ENCODE data around the gene HOXC5. TPM values are rescaled to one million over a fixed set of nuclear protein-coding genes. Genes with fewer than 3 reads are reported as not detected.
"Not testable (repeated sequence)": the region's sequence is repeated elsewhere in the genome, so short reads cannot be mapped to it uniquely, and the experiment has no call there.

Gene HOXC5
- total and polyA plus RNA-seq, 5 experiments from 2014 or later, result not detected

GRCh38 chr12:54040148-54040494 is 7.3 kb downstream of the HOXC5 start:
- peak overlapping the region in 1 of 10 donors; percentile 54 for H3K4me3 Mint-ChIP-seq
- H3K9me3 Mint-ChIP-seq, result no peaks in the 10 kb centered on the region
- H3K27ac Mint-ChIP-seq, result peak overlapping the region in 1 of 10 donors; percentile 9
- POLR2A ChIA-PET, result no interaction called here
- no peak for DNase-seq
- peaks cover 40 to 100% (median 77%) of the 10 kb centered on the region in 5 donors for H3K27me3 Mint-ChIP-seq
- no peak for ATAC-seq
- peaks cover 5 to 14% (median 9%) of the 10 kb centered on the region in 4 donors for H3K4me1 Mint-ChIP-seq
- H3K36me3 Mint-ChIP-seq, result no peaks in the 10 kb centered on the region

- no peaks in the 10 kb centered on the region for H3K36me3 Mint-ChIP-seq
- POLR2A ChIA-PET, result no interaction called here
- ATAC-seq (no peak), DNase-seq (no peak)
- H3K4me1 Mint-ChIP-seq, result peaks cover 5 to 13% (median 9%) of the 10 kb centered on the region in 4 donors
- no peaks in the 10 kb centered on the region for H3K9me3 Mint-ChIP-seq
- peaks cover 43 to 100% (median 77%) of the 10 kb centered on the region in 5 donors for H3K27me3 Mint-ChIP-seq
- H3K27ac Mint-ChIP-seq, result no peak overlapping the region
- no peak overlapping the region for H3K4me3 Mint-ChIP-seq
These were observed 7.8 kb downstream of the HOXC5 start for GRCh38 chr12:54040648-54041047.

GRCh38 chr12:54041097-54041690 is 8.3 kb downstream of the HOXC5 start:
- Mint-ChIP-seq H3K27me3 (peaks cover 41 to 100% (median 77%) of the 10 kb centered on the region in 5 donors), H3K9me3 (no peaks in the 10 kb centered on the region), H3K4me3 (no peak overlapping the region), H3K36me3 (no peaks in the 10 kb centered on the region), H3K4me1 (peaks cover 5 to 14% (median 10%) of the 10 kb centered on the region in 4 donors), H3K27ac (no peak overlapping the region)
- ATAC-seq (no peak), DNase-seq (no peak)
- POLR2A ChIA-PET, result no interaction called here

GRCh38 chr12:54042033-54042432 is 9.2 kb downstream of the HOXC5 start:
- Mint-ChIP-seq H3K27me3 (peaks cover 46 to 100% (median 85%) of the 10 kb centered on the region in 5 donors), H3K4me1 (peaks cover 8 to 22% (median 13%) of the 10 kb centered on the region in 4 donors)
- not testable (repeated sequence) for H3K36me3 Mint-ChIP-seq, H3K27ac Mint-ChIP-seq, DNase-seq, H3K9me3 Mint-ChIP-seq, H3K4me3 Mint-ChIP-seq, ATAC-seq
- POLR2A ChIA-PET, result interaction anchor here (0.6 kb wide), 1 partner anchor 172 kb away, joined by 3 read pairs; no protein-coding TSS in a partner anchor

- peaks cover 0 to 5% (median 0%) of the 10 kb centered on the region in 3 donors for H3K36me3 Mint-ChIP-seq
- POLR2A ChIA-PET, result no interaction called here
These were observed 10.4 kb downstream of the HOXC5 start for GRCh38 chr12:54042970-54043853.

GRCh38 chr12:54044425-54045103 is 11.7 kb downstream of the HOXC5 start:
- Mint-ChIP-seq H3K36me3 (peaks cover 0 to 5% (median 4%) of the 10 kb centered on the region in 3 donors), H3K27me3 (peaks cover 58 to 100% (median 87%) of the 10 kb centered on the region in 5 donors), H3K27ac (peak overlapping the region in 1 of 10 donors; percentile 53), H3K4me3 (peak overlapping the region in 1 of 10 donors; percentile 22), H3K4me1 (peaks cover 12 to 31% (median 20%) of the 10 kb centered on the region in 4 donors), H3K9me3 (no peaks in the 10 kb centered on the region)
- POLR2A ChIA-PET, result no interaction called here
- ATAC-seq (peak in 1 of 2 donors; percentile 54), DNase-seq (no peak)

More at GRCh38 chr12:54042970-54043853, 10.4 kb downstream of the HOXC5 start:
- ATAC-seq (no peak), DNase-seq (no peak)
- Mint-ChIP-seq H3K4me1 (peaks cover 12 to 31% (median 20%) of the 10 kb centered on the region in 4 donors), H3K27me3 (peaks cover 49 to 100% (median 86%) of the 10 kb centered on the region in 5 donors), H3K27ac (no peak overlapping the region), H3K4me3 (peak overlapping the region in 1 of 10 donors; percentile 9), H3K9me3 (no peaks in the 10 kb centered on the region)

- DNase-seq (no peak), ATAC-seq (no peak)
- Mint-ChIP-seq H3K27me3 (peaks cover 61 to 100% (median 88%) of the 10 kb centered on the region in 5 donors), H3K4me1 (peaks cover 16 to 39% (median 27%) of the 10 kb centered on the region in 4 donors), H3K27ac (peak overlapping the region in 1 of 10 donors; percentile 18), H3K9me3 (no peaks in the 10 kb centered on the region), H3K4me3 (peak overlapping the region in 1 of 10 donors; percentile 40), H3K36me3 (peaks cover 0 to 5% (median 4%) of the 10 kb centered on the region in 3 donors)
- POLR2A ChIA-PET, result interaction anchor here (0.6 kb wide), 1 partner anchor 9 kb away, joined by 4 read pairs; no protein-coding TSS in a partner anchor
These were observed 12.6 kb downstream of the HOXC5 start for GRCh38 chr12:54045401-54045800.

GRCh38 chr12:54045868-54046521 is 13.1 kb downstream of the HOXC5 start:
- H3K9me3 Mint-ChIP-seq, result no peaks in the 10 kb centered on the region
- peaks cover 14 to 44% (median 29%) of the 10 kb centered on the region in 4 donors for H3K4me1 Mint-ChIP-seq
- peak overlapping the region in 2 of 10 donors; percentile 40 to 59 for H3K4me3 Mint-ChIP-seq
- peaks cover 0 to 5% (median 4%) of the 10 kb centered on the region in 3 donors for H3K36me3 Mint-ChIP-seq
- no peak overlapping the region for H3K27ac Mint-ChIP-seq
- POLR2A ChIA-PET, result interaction anchor here (0.6 kb wide), 1 partner anchor 9 kb away, joined by 4 read pairs; no protein-coding TSS in a partner anchor
- ATAC-seq, result no peak
- peaks cover 61 to 100% (median 90%) of the 10 kb centered on the region in 5 donors for H3K27me3 Mint-ChIP-seq
- no peak for DNase-seq

- POLR2A ChIA-PET, result interaction anchor here (0.6 kb wide), 1 partner anchor 468 kb away, joined by 6 read pairs; no protein-coding TSS in a partner anchor
- Mint-ChIP-seq H3K36me3 (peaks cover 0 to 5% (median 4%) of the 10 kb centered on the region in 3 donors), H3K4me1 (peaks cover 15 to 52% (median 34%) of the 10 kb centered on the region in 4 donors), H3K27ac (peak overlapping the region in 1 of 10 donors; percentile 77), H3K4me3 (peak overlapping the region; percentile 29 to 78 (median 62)), H3K27me3 (peaks cover 62 to 100% (median 90%) of the 10 kb centered on the region in 5 donors), H3K9me3 (no peaks in the 10 kb centered on the region)
- ATAC-seq (peak; percentile 29 to 39), DNase-seq (no peak)
These were observed 13.9 kb downstream of the HOXC5 start for GRCh38 chr12:54046809-54047159.

GRCh38 chr12:54047160-54047963 is 14.5 kb downstream of the HOXC5 start:
- Mint-ChIP-seq H3K36me3 (peaks cover 0 to 5% (median 4%) of the 10 kb centered on the region in 3 donors), H3K9me3 (no peaks in the 10 kb centered on the region), H3K4me3 (peak overlapping the region; percentile 29 to 78 (median 62)), H3K27me3 (peaks cover 62 to 100% (median 87%) of the 10 kb centered on the region in 5 donors), H3K4me1 (peaks cover 18 to 57% (median 38%) of the 10 kb centered on the region in 4 donors), H3K27ac (peak overlapping the region in 1 of 10 donors; percentile 77)
- DNase-seq (no peak), ATAC-seq (peak in 1 of 2 donors; percentile 21)
- POLR2A ChIA-PET, result interaction anchor here (0.5 to 0.6 kb wide), 2 partner anchors 151 to 469 kb away, joined by 6 to 7 read pairs; no protein-coding TSS in a partner anchor

GRCh38 chr12:54047964-54048303 is 15.1 kb downstream of the HOXC5 start:
- no peak for ATAC-seq
- POLR2A ChIA-PET, result interaction anchor here (0.5 kb wide), 1 partner anchor 151 kb away, joined by 7 read pairs; no protein-coding TSS in a partner anchor
- H3K4me3 Mint-ChIP-seq, result peak overlapping the region in 7 of 10 donors; percentile 16 to 78 (median 58)
- peaks cover 20 to 63% (median 43%) of the 10 kb centered on the region in 4 donors for H3K4me1 Mint-ChIP-seq
- DNase-seq, result no peak
- peaks cover 0 to 5% (median 4%) of the 10 kb centered on the region in 3 donors for H3K36me3 Mint-ChIP-seq
- no peaks in the 10 kb centered on the region for H3K9me3 Mint-ChIP-seq
- H3K27ac Mint-ChIP-seq, result no peak overlapping the region
- peaks cover 64 to 100% (median 81%) of the 10 kb centered on the region in 5 donors for H3K27me3 Mint-ChIP-seq

Data from naive thymus-derived CD8-positive, alpha-beta T cell (primary cell).